Activated CD4-positive, alpha-beta memory T cell treated with anti-CD3 and anti-CD28 coated beads for 36 hours (primary cell): ENCODE measurements around the gene BLVRA. TPM values are rescaled to one million over a fixed set of nuclear protein-coding genes. Genes with fewer than 3 reads are reported as not detected.
"Not testable (repeated sequence)": the region's sequence is repeated elsewhere in the genome, so short reads cannot be mapped to it uniquely, and the experiment has no call there.

Experiments used
- CTCF ChIA-PET: fragments of 350-600 bp; sonication (Branson Sonifier 250); formaldehyde crosslinking; loops from one replicate; lab custom pipeline; 2021; ENCODE audit warnings: antibody characterized with exemption, inconsistent platforms; lab: Charles Lee
- POLR2A ChIA-PET: fragments of 350-600 bp; sonication (Branson Sonifier 250); formaldehyde crosslinking; loops from one replicate; lab custom pipeline; 2021; ENCODE audit warnings: antibody characterized with exemption; lab: Charles Lee
- DNase-seq: peaks from one replicate; pipeline ENCODE4 v3.0.0-alpha.2; 2020
- H3K27ac Mint-ChIP-seq: one replicate; pipeline ENCODE4 v1.8.0; 2021; ENCODE audit warnings: mixed read lengths
- H3K27me3 Mint-ChIP-seq: one replicate; pipeline ENCODE4 v1.8.0; 2021; ENCODE audit warnings: mixed read lengths
- H3K36me3 Mint-ChIP-seq: one replicate; pipeline ENCODE4 v1.8.0; 2021; ENCODE audit warnings: mixed read lengths
- H3K4me1 Mint-ChIP-seq: one replicate; pipeline ENCODE4 v1.8.0; 2021; ENCODE audit warnings: low read depth, mixed read lengths
- H3K4me3 Mint-ChIP-seq: one replicate; pipeline ENCODE4 v1.8.0; 2021; ENCODE audit warnings: mild to moderate bottlenecking, mixed read lengths
- H3K9me3 Mint-ChIP-seq: one replicate; pipeline ENCODE4 v1.8.0; 2021; ENCODE audit warnings: mixed read lengths
- intact Hi-C: fragments of 100-400 bp; cut with micrococcal nuclease; formaldehyde crosslinking; loops from one replicate; pipeline ENCODE4 v1.15.1; 2023
- total RNA-seq, 2 experiments: library from RNA; stranded (reverse); gene quantifications; one replicate each; pipeline ENCODE4 v1.2.3, GENCODE V29; 2021

Gene BLVRA
- total RNA-seq, 2 experiments from 2014 or later, result 46.1 to 47.4 TPM

- H3K27ac Mint-ChIP-seq, H3K4me3 Mint-ChIP-seq, H3K36me3 Mint-ChIP-seq, intact Hi-C loops, H3K9me3 Mint-ChIP-seq, H3K27me3 Mint-ChIP-seq: not testable (repeated sequence)
- ChIA-PET CTCF (interaction anchor here (1.0 kb wide), 1 partner anchor 202 kb away, joined by 3 read pairs; the partner anchor contains the start of gene STK17A), POLR2A (interaction anchor here (0.6 kb wide), 1 partner anchor 18 kb away, joined by 4 read pairs; no protein-coding TSS in a partner anchor)
- H3K4me1 Mint-ChIP-seq, result peaks cover 15% of the 10 kb centered on the region
- DNase-seq, result peak; percentile 66
These were observed 26.2 kb downstream of the BLVRA start for GRCh38 chr7:43784585-43785087.

GRCh38 chr7:43785420-43785819, 26.9 kb downstream of the BLVRA start:
- Mint-ChIP-seq H3K27ac (no peak overlapping the region), H3K36me3 (peaks cover 2% of the 10 kb centered on the region), H3K4me1 (peaks cover 15% of the 10 kb centered on the region), H3K9me3 (no peaks in the 10 kb centered on the region), H3K4me3 (no peak overlapping the region), H3K27me3 (no peaks in the 10 kb centered on the region)
- DNase-seq, result no peak
- ChIA-PET CTCF (interaction anchor here (1.0 kb wide), 1 partner anchor 203 kb away, joined by 3 read pairs; the partner anchor contains the start of gene STK17A), POLR2A (no interaction called here)
- intact Hi-C loops, result no loop called here

GRCh38 chr7:43787771-43788170, 29.3 kb downstream of the BLVRA start:
- no peak for DNase-seq
- intact Hi-C loops, result no loop called here
- peaks cover 13% of the 10 kb centered on the region for H3K4me1 Mint-ChIP-seq
- ChIA-PET CTCF (no interaction called here), POLR2A (no interaction called here)
- peaks cover 15% of the 10 kb centered on the region for H3K36me3 Mint-ChIP-seq
- no peaks in the 10 kb centered on the region for H3K9me3 Mint-ChIP-seq
- H3K27ac Mint-ChIP-seq, result no peak overlapping the region
- H3K27me3 Mint-ChIP-seq, result no peaks in the 10 kb centered on the region
- H3K4me3 Mint-ChIP-seq, result no peak overlapping the region

DNA sequence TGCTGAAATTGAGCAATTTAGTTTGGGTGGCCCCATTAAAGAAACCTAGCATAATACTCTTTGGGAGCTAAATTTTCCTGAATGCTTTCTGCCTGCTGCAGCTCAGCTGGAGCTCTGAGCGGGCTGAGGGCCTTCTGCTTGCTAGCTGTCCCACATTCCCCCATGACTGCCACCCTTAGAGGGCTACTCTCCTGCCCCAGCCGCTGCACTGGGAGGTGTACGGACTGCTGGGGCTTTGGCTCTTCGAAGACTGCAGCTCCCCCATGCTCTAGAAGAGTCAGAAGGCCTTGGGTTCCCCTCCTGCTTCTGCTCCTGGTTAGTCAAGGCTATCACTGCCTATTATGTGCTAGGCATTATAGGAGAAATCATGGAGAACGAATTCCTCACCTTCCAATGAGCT, 31.5 kb downstream of the BLVRA start:
- H3K27me3 Mint-ChIP-seq, result no peaks in the 10 kb centered on the region
- ChIA-PET POLR2A (interaction anchor here (0.6 kb wide), 1 partner anchor 207 kb away, joined by 3 read pairs; the partner anchor contains the start of gene STK17A), CTCF (interaction anchor here (0.9 kb wide), 1 partner anchor 39 kb away, joined by 3 read pairs; no protein-coding TSS in a partner anchor)
- intact Hi-C loops, result no loop called here
- no peak overlapping the region for H3K4me3 Mint-ChIP-seq
- H3K4me1 Mint-ChIP-seq, result peaks cover 2% of the 10 kb centered on the region
- DNase-seq, result no peak
- H3K36me3 Mint-ChIP-seq, result peaks cover 17% of the 10 kb centered on the region
- no peak overlapping the region for H3K27ac Mint-ChIP-seq
- no peaks in the 10 kb centered on the region for H3K9me3 Mint-ChIP-seq

DNA sequence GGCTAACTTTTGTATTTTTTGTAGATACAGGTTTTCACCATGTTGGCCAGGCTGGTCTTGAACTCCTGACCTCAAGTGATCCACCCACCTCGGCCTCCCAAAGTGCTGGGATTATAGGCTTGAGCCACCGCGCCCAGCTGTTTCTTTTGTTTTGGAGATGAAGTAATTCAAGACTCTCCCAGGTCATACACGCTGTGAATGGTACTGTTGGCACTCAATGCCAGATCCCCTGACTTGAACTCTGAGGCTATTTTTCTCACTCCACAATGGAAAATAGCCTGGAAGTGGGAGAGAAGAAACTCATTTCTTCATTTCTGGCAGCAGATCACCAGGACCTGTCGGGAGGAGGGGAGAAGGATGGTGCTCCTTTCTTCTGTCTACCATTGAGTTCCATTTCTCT, 32.4 kb downstream of the BLVRA start:
- no peak overlapping the region for H3K4me3 Mint-ChIP-seq
- DNase-seq, result no peak
- intact Hi-C loops, result no loop called here
- peaks cover 2% of the 10 kb centered on the region for H3K4me1 Mint-ChIP-seq
- ChIA-PET CTCF (interaction anchor here (0.9 kb wide), 1 partner anchor 38 kb away, joined by 3 read pairs; no protein-coding TSS in a partner anchor), POLR2A (no interaction called here)
- no peaks in the 10 kb centered on the region for H3K9me3 Mint-ChIP-seq
- H3K36me3 Mint-ChIP-seq, result peaks cover 17% of the 10 kb centered on the region
- no peak overlapping the region for H3K27ac Mint-ChIP-seq
- no peaks in the 10 kb centered on the region for H3K27me3 Mint-ChIP-seq

DNA sequence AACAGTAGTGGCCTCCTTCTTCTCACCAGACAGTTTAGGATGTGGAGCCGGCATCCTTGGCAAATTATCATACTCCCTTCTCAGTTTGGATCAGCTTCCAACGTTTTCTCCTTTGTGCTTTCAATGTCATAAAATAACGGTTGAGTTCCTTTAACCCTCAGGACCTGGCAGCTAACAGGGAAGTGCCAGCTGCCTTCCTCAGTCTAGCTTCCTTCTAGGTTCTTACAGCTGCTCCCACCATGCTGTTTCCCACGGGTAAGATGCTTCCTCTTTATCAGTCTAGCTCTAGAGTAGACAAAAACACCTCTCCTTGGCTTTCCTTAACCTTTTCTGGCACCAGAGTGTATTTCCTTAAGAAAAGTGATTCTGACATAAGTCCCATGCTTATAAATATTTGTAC, 33.2 kb downstream of the BLVRA start:
- POLR2A ChIA-PET, result no interaction called here
- intact Hi-C loops, result no loop called here
- DNase-seq, result no peak
- Mint-ChIP-seq H3K9me3 (no peaks in the 10 kb centered on the region), H3K27me3 (no peaks in the 10 kb centered on the region), H3K4me3 (no peak overlapping the region), H3K27ac (no peak overlapping the region), H3K4me1 (peaks cover 2% of the 10 kb centered on the region), H3K36me3 (peaks cover 17% of the 10 kb centered on the region)
- CTCF ChIA-PET, result no interaction called here

DNA sequence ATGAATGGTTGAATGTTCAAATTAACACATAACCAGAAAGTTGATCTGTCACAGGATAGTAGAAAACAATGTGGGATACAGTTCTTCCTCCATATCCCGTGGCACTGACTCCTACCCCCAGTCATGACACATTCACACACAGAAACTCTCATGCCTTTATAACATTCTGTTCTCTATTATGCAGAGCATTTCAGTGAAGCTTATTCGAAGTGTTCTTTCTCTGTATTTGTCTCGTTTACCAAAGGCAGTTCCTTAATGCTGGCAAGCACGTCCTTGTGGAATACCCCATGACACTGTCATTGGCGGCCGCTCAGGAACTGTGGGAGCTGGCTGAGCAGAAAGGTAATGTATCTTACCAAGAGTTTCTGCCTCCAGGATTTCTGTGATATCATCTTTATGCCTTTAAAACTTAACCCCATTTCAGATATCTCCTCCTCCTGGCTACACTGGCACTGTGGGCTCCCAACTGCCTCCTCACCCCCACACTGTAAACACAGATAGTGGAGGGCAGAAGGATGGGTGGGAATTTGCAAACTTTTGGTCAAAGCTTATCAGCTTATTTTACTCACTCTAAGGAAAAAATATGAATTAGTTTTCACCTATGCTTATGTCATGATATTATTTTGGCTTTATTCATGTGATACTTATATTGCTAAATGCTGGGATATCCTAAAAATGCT, 34.1 kb downstream of the BLVRA start:
- Mint-ChIP-seq H3K9me3 (no peaks in the 10 kb centered on the region), H3K36me3 (peaks cover 17% of the 10 kb centered on the region), H3K27me3 (no peaks in the 10 kb centered on the region), H3K27ac (no peak overlapping the region), H3K4me1 (peaks cover 2% of the 10 kb centered on the region), H3K4me3 (no peak overlapping the region)
- CTCF ChIA-PET, result interaction anchor here (1.6 kb wide), 1 partner anchor 93 kb away, joined by 3 read pairs; no protein-coding TSS in a partner anchor
- intact Hi-C loops, result no loop called here
- POLR2A ChIA-PET, result no interaction called here
- no peak for DNase-seq

- Mint-ChIP-seq H3K27me3 (no peaks in the 10 kb centered on the region), H3K4me1 (no peaks in the 10 kb centered on the region), H3K4me3 (no peak overlapping the region), H3K27ac (no peak overlapping the region), H3K36me3 (peaks cover 8% of the 10 kb centered on the region), H3K9me3 (no peaks in the 10 kb centered on the region)
- ChIA-PET CTCF (interaction anchor here (1.4 to 3.7 kb wide), 4 partner anchors 38 to 217 kb away, joined by 5 to 24 read pairs (median 6); partner anchors contain the start of gene STK17A), POLR2A (no interaction called here)
- no peak for DNase-seq
- intact Hi-C loops, result no loop called here
These were observed 41.1 kb downstream of the BLVRA start for GRCh38 chr7:43799605-43800004.

- ChIA-PET CTCF (no interaction called here), POLR2A (no interaction called here)
- Mint-ChIP-seq H3K27ac (no peak overlapping the region), H3K9me3 (no peaks in the 10 kb centered on the region), H3K4me3 (no peak overlapping the region), H3K27me3 (no peaks in the 10 kb centered on the region), H3K4me1 (no peaks in the 10 kb centered on the region), H3K36me3 (peaks cover 29% of the 10 kb centered on the region)
- intact Hi-C loops, result no loop called here
- DNase-seq, result no peak
These were observed 45.4 kb downstream of the BLVRA start for GRCh38 chr7:43803865-43804264.

GRCh38 chr7:43808410-43808809, 49.9 kb downstream of the BLVRA start:
- no peak for DNase-seq
- no peak overlapping the region for H3K27ac Mint-ChIP-seq

GRCh38 chr7:43810195-43810941, 51.9 kb downstream of the BLVRA start:
- H3K9me3 Mint-ChIP-seq, H3K27ac Mint-ChIP-seq, POLR2A ChIA-PET, H3K4me3 Mint-ChIP-seq, intact Hi-C loops, H3K4me1 Mint-ChIP-seq: not testable (repeated sequence)
- DNase-seq, result peak; percentile 66
- peaks cover 16% of the 10 kb centered on the region for H3K36me3 Mint-ChIP-seq
- peaks cover 11% of the 10 kb centered on the region for H3K27me3 Mint-ChIP-seq
- CTCF ChIA-PET, result interaction anchor here (0.8 to 1.3 kb wide), 4 partner anchors 28 to 228 kb away, joined by 3 to 13 read pairs (median 4); partner anchors contain the start of gene STK17A

More at GRCh38 chr7:43808410-43808809, 49.9 kb downstream of the BLVRA start:
- Mint-ChIP-seq H3K9me3 (no peaks in the 10 kb centered on the region), H3K4me1 (no peaks in the 10 kb centered on the region), H3K4me3 (no peak overlapping the region), H3K27me3 (peaks cover 4% of the 10 kb centered on the region), H3K36me3 (peaks cover 25% of the 10 kb centered on the region)
- CTCF ChIA-PET, result no interaction called here
- POLR2A ChIA-PET, result no interaction called here
- intact Hi-C loops, result no loop called here

DNA sequence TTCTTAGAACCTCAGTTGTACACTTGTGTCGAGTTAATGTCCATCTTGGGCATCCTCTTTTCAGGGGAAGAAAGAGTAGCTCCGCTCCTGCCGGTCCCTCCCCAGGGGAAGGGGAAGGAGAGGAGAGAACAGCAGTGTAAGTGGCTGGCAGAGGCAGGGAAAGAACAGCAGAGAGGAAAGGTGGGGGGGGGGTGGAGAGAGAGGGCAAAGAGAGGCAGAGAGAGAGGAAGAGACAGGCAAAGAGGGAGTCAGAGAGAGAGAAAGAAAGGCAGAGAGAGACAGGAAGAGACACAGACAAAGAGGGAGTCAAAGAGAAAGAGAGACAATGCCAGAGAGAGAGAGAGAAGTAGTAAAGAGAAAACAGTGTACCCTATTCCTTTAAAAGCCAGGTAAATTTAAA, 56.9 kb downstream of the BLVRA start:
- Mint-ChIP-seq H3K4me3 (no peak overlapping the region), H3K9me3 (no peaks in the 10 kb centered on the region), H3K4me1 (no peaks in the 10 kb centered on the region), H3K27ac (no peak overlapping the region), H3K36me3 (no peaks in the 10 kb centered on the region), H3K27me3 (peaks cover 20% of the 10 kb centered on the region)
- intact Hi-C loops, result no loop called here
- ChIA-PET POLR2A (no interaction called here), CTCF (interaction anchor here (1.1 kb wide), 1 partner anchor 21 kb away, joined by 6 read pairs; no protein-coding TSS in a partner anchor)
- DNase-seq, result no peak
